Measurements from ENCODE around the gene RNF115.
"Not testable (repeated sequence)": the region's sequence is repeated elsewhere in the genome, so short reads cannot be mapped to it uniquely, and the experiment has no call there.

Gene RNF115

DNA sequence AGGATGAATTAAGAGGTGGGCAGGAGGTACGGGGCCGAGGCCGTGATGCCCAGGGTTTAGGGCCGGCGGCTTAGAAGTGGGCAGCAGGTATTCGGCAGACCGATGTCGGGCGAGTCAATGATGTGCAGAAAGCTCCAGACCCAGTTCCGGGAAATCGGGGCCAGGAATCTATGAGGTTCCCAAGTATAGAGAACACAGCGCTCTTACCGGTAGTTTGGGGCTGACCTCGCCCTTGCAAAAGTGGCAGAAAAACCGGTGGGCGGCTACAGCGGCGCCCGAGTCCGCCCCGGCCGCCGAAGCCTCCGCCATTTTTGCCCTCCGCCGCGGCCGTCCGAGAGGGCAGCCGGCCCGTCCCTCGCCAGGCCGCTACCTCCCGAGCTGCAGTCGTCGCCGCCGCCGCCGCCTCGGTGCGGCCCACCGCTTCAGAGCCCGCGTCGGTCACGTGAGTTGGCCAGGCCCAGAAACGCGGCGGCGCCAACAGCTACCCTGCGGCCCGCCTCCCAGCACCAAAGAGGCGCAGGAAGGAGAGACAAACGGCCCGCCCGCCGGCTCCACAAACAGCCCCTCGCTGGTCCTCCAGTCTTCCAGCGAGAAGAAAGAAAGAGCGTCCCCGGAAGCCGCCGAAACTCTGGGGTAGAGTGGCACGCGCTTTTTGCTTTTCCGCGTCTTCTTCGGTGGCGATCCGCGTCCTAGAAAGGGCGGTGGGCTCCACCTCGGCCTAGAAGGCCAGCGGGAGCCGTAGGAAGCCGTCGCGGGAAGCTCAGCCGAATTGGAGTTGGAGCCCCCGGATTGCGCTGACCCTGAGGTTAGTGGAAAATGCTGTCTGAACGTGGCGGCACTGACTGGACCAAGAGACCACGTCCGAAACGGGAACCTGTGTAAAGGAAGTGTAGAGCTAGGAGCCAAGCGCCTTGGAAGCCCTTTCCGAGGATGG, at the start of gene RNF115, which contains the start of gene POLR3C:
Gene RNF115 (minus strand): TSS at position 531 of the 934 bp plus-strand sequence. CDS start 222 bp downstream, at position 309.
Gene POLR3C (plus strand): TSS at position 636 of the 934 bp plus-strand sequence. CDS start 1,577 bp downstream, outside the sequence.
- DNase-seq (ENCODE audit: low read depth, low spot score), result peak; percentile 66

DNA sequence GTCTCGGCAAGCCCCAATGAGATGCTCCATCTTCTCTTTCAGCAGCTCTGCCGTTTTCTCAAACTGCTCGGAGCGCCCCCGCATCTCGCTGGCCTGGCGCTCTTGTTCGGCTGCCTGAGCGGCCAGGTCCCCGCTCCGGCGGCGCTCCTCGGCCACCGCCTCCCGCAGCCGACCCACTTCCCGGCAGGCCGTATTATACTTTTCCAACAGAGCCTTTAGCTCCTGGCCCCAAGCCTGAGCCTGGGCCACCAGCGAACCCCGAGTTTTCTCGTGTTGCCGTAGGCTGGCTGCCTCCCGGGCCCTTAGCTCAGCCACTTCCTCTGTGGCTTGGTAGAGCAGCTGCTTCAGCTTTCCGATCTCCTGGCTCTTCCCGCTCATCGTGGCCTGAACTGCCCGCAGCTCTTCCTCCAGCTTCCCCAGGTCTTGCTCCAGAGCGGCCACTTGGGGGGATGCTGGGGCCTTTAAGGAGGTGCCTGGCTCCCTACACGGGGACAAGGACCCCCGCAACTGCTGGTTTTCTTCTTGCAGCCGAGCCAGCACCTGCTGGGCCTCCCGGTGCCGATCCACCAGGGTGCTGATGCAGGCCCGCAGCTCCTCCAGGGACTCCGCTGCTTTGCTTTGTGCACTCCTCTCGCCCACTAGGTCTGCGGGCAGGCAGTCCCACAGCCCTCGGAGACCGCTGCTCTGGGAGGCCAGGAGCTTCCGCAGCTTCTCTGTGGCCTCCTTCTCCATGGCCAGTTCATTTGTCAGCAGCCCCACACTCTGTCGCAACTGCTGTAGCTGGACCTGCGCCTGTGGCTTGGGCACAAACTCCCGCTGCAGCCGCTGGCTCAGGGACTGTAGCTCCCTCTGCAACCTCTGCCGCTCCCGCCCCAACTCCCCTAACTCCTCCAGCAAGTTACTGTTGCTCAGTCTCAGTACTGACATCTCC, 48.4 kb upstream of the RNF115 start:
- DNase-seq (ENCODE audit: low read depth, low spot score), result no peak

DNA sequence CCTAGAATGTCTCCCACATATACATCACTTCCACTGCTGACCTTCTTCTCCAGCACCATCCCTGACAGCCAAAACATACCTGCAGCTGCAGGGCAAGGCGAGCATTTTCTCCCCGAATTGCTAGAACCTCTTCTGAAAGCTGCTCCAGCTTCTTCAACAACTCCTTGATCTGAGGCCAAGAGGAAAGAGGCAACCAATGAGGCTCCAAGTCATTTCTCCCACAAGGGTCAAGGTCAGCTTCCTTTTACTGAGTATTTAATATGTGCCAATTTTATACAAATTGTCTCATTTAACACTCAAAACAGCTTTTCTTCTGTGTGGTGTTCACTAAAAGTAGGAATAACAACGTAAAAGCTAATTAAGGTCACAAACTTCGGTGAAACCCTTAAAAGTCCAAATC, 44.3 kb upstream of the RNF115 start:
- DNase-seq (ENCODE audit: low read depth, low spot score), result no peak

DNA sequence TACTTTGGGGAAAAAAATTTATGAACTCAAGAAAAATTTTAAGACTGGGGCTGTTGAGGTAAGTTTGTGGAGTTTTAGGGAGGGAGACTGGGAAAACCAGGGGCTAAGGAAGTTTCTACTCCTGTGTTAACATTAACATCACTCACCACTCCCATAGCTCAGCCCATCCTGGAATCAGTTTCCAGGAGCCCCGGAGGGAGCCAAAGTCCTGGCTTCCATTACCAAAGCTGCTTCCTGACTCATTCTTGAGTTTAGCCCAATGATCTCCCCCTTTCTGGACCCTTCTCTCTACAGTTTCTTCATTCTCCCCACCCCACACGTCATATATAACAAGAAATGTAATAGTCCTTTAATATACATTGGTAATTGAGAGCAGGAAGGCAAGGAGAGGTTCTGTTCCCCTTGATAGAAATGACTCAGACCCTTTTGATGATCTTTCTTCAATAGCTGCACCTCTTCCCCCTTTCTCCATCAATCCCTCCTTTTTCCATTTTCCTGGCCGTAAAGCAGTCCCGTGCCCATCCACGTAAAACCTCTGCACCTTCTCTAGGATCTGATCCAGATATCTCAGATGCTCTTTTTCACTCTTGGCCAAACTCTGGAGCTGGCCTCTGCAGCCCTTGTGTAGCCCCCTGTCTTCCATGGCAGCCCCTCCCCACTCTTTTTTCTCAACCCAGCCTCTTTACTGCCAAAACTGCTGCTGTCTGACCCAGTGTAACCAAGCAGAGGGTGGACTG, 39.6 kb upstream of the RNF115 start:
- DNase-seq (ENCODE audit: low read depth, low spot score), result no peak

DNA sequence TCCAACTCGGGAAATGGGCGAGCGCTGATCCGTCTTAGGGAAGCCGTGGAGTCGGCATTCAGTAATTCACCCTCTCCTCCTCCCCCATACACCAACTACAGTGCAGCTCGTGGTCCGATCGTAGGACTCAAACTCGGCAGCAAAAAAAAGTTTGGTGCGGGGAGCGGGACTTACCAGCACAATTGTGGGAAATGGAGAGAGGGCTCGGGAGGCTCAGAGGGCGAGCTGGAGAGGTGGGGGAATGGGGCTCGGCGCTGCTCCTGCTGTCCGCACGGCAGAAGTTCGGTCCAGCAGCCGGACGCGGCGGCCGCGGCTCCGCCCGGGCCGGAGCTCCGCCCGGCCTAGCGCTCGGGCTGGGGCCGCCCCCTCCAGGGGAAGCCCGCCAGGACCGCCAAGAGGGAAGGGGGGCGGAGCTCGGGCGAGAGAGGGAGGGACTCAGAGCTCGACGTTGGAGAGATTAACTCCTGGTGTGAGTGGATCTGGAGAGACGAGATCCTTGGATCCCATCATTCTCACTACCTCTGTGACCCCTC, 35.7 kb upstream of the RNF115 start:
- peak; percentile 52 for DNase-seq (ENCODE audit: low read depth, low spot score)

DNA sequence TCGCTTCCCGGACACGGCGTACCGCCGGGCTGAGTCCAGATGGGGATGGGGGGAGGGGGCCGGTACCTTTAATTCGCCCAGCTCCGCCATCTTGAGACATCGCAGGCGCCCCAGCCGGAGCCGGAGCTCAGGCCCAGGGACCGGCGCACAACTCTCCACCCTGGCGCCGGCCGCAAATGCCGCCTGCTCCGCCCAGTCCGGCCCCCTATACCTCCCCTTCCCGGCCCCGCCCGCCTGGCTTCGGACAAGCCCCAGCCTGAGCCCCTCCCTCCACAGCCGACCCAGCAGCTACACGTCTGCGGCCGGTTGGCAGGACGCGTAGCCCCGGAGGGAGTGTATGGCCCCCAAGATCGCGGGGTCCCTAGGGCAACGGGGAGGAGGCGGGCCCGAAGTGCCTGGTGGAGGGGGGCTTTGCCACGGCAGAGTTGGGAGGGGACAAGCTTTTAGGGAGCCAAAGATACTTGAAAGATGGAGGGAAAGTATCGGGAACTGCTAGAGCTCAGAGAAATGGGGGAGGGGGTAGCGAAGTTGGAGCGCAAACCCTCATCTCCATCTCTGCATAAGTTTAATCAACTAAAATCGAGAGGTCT, 35.1 kb upstream of the RNF115 start, which contains the start of gene PIAS3:
Gene PIAS3 (minus strand): TSS at position 181 of the 590 bp plus-strand sequence. CDS start 91 bp downstream, at position 90.
- DNase-seq (ENCODE audit: low read depth, low spot score), result peak; percentile 79

DNA sequence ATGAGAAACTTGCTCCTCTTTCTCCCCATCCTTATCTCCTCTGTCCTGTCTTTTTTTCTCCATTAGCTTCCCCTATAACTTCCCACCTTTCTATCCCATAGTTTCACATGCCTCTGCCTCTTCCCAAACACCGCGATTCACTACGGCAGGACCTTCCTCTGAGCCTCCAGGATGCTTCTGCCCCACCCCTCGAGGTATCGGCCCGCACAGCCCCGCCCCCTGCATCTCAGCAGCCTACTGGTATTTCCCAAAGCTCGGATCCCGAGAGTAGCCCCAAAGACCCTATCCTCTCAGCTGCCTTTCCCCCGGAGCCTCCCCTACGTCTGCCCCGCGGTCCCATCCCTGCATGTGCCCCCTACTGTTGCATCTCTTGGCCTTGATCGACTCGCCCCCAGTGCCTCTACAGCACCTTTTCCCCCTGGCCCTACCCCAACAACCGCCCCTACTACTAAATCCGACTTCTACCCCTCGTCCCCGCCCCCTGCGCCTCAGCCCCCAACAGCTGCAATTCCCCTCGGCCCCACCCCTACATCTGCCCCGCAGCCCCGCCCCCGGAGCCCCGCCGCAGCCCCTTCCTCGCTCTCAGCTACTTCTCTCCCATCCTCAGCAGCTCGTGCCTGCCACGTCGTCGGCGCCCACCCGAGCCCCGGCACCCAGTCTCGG, 34.5 kb upstream of the RNF115 start:
- DNase-seq (ENCODE audit: low read depth, low spot score), result no peak

DNA sequence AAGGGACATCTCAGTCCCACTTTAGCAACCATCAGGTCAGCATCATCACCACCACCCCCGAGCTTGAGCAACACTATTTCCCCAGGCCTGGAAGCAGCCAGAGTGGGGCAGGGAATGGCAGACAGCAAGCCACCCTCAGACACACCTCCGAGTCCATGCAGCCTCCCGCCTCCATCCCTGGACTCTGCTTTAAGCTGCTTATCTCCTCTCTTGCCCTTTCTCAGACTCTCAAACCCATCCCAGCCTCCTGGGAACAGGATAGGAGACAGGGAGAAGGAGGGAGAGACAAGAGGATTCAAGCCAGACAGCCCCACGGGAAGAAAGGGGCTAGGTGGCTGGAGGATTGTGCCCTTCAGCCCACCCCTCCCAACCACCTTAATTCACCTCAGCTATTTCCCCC, 33.3 kb upstream of the RNF115 start:
- no peak for DNase-seq (ENCODE audit: low read depth, low spot score)

DNA sequence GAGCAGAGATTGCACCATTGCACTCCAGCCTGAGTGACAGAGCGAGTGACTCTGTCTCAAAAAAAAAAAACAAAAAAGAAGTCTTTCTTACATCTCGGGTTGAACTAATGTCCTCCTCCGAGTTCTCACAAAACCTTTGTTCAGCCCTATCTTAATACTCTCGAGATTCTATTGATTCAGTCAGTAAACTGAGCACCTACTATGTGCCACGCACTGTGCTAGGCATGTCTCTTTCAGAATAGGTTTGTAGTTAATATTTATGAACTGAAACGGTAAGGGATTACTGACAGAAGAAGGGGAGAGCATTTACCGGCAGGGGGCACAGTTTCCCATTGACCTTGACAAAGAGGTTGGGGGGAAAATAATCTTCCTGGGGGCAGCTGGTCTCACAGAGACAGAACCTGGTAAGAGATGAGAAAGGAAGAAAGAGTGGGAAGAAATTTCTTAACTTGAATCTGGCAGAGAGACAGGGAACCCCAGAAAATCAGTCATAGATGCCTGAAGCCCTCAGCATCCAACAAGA, 31.6 kb upstream of the RNF115 start:
- DNase-seq (ENCODE audit: low read depth, low spot score), result no peak

DNA sequence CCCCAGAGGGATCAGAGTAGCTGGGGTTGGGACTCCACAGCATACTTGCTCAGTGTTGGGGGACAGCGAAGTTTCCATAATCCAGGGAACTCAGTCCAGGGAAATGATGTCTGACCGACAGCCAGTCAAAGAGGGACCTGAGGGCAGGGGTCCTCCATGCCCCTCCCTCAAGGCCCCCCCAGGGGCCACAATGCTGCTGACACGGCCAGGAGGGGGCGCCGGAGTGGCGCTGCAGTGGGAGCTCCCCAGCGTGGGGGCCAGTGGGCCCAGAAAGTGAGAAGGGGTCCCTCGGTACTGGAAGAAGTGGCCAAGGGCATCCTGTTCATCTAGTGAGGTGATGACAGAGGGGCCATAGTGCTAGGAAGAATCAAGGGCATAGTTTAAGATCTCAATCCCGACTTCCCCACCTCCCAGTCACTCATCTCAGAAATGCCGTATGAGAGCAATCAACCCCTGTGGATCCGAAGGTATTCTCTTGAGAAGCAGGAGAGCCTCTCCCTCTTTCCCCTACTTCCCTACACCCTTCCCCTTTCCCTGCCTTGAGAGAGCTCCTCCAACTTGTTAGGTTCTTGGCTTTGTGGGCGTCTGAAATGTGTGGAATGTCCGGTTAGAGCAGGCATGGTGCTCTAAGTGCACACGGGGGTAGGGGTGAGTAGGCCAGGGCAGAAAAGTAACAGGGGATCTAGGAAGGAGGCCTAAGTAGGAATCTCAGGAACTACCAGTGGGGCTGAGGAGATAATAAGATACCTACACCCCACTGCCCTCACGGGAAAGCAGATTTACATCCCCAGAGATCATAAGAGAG, 25.7 kb upstream of the RNF115 start:
- no peak for DNase-seq (ENCODE audit: low read depth, low spot score)

DNA sequence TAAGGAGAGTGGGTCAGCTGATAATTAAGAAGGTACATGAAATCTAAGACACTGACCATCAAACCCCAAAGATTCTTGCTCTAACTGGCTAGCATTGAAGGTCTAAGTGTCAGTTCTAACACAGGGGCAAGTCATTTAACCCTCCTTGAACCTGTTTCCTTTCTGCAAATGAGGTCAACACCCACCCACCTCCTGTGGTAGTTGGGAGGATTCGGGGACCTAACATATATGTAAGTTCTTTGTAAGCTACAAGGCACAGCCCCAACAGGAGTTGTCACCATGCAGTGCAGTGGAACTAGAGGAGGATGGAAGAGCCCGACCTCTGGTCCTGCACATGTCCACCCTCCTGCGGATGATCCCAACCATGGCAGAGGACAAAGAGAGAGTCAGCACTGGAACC, 23.9 kb upstream of the RNF115 start:
- no peak for DNase-seq (ENCODE audit: low read depth, low spot score)

DNA sequence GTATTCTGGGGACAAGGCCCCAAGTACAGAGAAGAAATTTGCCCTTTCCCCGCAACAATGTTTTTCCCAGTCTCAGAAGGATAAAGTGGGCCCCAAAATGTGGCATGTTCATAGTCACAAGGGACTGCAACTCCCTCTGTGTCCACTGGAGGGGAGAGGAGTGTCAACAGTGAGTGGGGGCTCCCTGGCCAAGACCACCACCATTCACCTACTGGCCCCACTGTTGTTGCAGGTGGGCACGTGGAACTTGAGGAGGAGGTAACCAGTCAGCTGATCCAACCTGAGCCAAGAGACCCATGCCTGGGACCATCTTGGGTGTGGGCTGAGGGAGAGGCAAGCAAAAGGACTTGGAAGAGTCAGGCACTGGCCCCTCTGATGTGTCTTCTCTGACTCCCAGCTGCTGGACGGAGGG, 22.3 kb upstream of the RNF115 start:
- no peak for DNase-seq (ENCODE audit: low read depth, low spot score)

DNA sequence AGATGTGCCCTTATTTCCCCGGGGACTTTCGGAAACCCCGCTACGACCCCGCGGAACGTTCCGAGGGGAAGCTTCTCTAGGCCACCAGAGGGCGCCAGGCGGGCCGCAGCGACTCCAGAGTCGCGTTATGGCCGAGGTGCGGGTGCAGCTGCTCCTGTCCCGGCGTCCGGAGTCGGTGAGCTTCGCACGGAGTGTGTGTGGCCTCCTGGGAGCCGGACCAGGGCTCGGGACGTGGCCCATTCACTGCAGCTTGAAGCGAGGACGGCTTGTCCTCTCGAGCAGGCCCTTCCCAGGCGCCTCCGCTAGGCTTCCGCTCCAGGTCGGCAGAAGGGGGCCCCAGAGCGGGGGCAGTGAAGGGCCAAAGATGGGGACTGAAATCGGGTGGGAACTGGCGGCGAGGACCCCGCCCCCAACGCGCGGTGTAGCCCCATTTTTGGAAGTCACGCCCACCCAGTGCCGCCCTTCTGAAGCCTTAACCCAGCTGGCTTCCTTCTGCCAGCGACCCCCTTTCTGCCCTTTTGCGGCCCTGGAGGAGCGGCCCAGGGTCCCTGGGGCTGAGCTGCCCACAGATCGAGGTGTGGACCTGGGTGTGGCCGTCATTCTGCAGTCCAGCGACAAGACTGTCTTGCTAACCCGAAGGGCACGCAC, 21.7 kb upstream of the RNF115 start, which contains the start of gene NUDT17:
Gene NUDT17 (plus strand): TSS at position 117 of the 648 bp plus-strand sequence. CDS start 11 bp downstream, at position 128.
- no peak for DNase-seq (ENCODE audit: low read depth, low spot score)

DNA sequence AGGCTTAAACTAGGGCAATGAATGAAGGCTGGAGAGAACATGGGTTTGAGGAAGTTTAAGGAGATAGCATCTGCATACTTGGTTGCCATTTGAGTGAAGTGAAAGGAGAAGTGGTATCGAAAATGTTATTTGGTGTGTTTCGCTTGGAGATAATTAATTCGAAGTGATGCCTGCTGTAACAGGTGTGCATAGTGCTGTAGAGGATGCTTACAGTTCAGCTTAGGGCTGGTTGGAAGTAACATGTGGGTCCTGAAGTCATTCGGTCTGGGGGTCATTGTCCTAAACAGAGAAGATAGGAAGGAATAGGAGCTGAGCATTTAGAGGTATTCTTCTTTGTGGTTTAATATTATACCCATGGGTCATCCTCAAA, 21.2 kb upstream of the RNF115 start:
- no peak for DNase-seq (ENCODE audit: low read depth, low spot score)

DNA sequence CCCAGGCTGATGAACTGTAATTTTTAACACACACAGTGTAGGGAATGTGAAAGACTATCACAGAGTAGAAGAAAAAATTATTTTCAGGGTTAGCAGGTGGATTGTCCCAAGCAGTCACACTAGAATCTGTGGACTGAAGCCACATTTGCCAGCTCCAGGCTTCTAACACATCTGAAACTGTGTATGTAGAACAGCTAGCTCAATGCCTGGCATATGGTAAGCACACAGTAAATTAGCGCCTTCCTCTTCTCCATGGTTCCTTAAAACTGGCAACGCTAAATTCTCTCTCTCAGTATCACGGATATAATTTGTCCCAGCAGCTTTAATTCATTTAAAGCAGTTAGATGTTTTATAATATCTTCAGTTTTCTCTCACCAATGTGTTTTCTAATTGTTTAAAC, 19.1 kb upstream of the RNF115 start:
- DNase-seq (ENCODE audit: low read depth, low spot score), result no peak

DNA sequence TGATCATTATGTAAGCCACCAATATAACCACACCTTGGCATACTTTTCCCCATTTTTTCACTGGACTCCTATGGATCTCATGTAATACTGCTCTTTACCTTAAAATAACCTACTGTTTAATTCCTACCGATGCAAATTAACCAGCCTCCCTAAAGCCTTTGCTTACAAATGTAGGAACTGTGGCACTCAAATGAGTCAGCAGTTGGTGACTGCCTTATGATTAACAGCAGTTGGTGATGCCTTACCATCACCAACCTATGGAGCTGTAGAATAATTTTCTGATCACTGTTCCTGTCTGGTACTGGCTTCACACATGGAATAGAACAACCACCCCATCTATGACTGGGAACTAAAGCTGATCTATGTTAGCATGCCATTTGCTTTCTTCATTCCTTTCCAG, 13.8 kb upstream of the RNF115 start:
- DNase-seq (ENCODE audit: low read depth, low spot score), result no peak

DNA sequence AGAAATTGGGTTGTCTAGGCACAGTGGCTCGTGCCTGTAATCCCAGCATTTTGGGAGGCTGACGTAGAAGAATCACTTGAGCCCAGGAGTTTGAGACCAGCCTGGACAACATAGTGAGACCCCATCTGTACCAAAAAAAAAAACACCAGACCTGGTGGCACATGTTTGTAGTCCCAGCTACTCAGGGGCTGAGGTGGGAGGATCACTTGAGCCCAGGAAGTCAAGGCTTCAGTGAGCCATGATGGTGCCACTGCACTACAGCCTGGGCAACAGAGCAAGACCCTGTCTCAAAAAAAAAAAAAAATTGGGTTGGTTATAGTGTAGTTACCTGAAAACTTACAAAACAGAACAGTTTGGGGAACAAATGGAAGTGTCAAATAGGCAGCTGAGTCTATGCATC, 6.9 kb upstream of the RNF115 start:
- not testable (repeated sequence) for DNase-seq (ENCODE audit: low read depth, low spot score)

DNA sequence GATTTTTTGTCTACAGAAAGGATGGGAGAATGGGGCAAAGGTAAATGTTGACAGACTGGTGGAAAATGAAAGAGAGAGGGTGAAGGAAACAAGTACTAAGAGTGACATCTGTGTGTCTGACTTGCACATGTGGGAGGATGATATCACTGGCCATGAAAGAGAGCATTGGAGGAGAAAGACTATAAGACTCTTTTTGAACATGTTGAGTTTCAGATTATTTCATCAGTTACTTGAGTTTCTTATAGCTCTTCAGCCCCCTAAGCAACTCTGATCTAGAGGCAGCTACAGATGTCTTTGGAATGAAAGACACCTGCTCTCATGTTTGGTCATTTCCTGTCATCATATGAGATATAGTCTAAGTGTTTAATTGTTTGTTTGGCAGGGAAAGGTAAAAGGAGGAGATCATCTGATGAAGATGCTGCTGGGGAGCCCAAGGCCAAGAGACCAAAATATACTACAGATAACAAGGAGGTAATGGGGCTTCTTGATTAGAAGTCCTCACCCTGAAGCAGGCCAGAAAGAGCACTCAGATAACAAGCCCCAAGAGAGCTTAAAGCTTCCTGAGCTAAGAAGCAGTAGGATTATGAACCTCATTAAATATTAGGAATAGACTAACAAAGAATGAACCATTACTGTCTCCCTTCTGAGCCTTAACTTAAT, 4.6 kb upstream of the RNF115 start:
- DNase-seq (ENCODE audit: low read depth, low spot score), result no peak

All from brain pericyte (primary cell).